ENCODE data around the gene CTSC.

Gene CTSC

DNA sequence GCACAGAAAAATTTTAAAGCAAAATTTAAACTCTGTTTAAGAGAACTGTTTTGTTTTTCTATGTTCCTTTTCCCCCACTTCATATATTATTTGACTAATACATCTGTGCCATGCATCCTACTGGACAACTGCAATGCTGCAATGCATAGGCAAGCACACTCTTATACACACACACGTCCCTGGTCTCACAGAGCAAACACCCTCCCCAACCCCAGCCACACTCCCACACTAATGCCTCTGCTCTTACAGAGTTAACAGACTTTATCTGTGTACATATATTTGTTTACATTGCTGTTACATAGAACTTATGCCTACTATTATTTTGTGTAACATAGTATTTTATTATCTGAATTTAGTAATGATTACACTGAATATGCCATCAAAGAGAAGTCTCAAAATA lies 25.5 kb upstream of the CTSC start:
- Histone ChIP-seq H3K27me3 (ENCODE audit: control insufficient read depth, insufficient read depth, low read length) (no peaks in the 10 kb centered on the region), H3K9ac (ENCODE audit: low read length) (no peak overlapping the region), H3K4me1 (ENCODE audit: control insufficient read depth, insufficient read depth, low read length) (no peaks in the 10 kb centered on the region), H3K36me3 (ENCODE audit: control insufficient read depth, insufficient read depth, low read length) (no peaks in the 10 kb centered on the region), H3K4me3 (ENCODE audit: low read length) (no peak overlapping the region), H3K9me3 (ENCODE audit: control insufficient read depth, low read length) (no peaks in the 10 kb centered on the region)

DNA sequence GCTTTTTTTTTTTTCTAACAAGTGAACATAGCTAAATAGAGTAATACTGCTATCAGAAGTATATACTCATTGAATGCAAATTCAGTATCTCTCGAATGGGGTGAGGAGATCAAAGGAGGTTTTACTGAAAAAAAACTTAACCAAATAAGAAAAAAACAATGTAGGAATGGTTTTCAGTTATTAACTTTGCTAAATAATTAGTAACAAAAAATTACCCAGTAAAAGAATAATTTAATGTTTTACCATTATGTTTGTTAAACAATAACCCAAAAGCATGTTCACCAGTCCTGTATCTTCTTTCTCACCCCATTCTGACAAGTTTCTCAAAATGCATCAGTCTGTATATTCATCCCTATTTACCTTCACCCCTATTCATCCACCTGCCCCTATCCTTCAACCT lies 22.6 kb upstream of the CTSC start:
- Histone ChIP-seq H3K27me3 (ENCODE audit: control insufficient read depth, insufficient read depth, low read length) (no peaks in the 10 kb centered on the region), H3K4me1 (ENCODE audit: control insufficient read depth, insufficient read depth, low read length) (no peaks in the 10 kb centered on the region), H3K9me3 (ENCODE audit: control insufficient read depth, low read length) (no peaks in the 10 kb centered on the region), H3K9ac (ENCODE audit: low read length) (no peak overlapping the region), H3K4me3 (ENCODE audit: low read length) (no peak overlapping the region), H3K36me3 (ENCODE audit: control insufficient read depth, insufficient read depth, low read length) (no peaks in the 10 kb centered on the region)

DNA sequence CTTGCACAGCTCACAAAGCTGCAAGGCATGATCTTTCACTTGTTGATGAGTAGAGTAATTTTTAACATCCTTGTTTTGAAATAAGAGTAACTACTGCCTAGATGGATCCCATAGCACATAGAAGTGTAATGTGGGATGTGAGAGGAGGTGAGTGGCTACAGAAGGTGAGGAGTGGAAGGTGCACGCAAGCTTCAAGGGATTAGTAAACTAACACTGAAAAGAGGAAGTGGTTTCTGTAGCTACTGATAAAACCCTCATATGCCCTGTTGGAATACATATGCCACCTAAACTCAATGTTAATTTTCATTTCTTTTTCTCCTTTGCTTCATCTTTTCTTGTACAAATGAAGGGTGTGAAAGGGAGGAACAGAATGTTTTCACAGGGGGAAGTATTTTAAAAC lies 22.0 kb upstream of the CTSC start:
- Histone ChIP-seq H3K9ac (ENCODE audit: low read length) (no peak overlapping the region), H3K4me1 (ENCODE audit: control insufficient read depth, insufficient read depth, low read length) (no peaks in the 10 kb centered on the region), H3K9me3 (ENCODE audit: control insufficient read depth, low read length) (no peaks in the 10 kb centered on the region), H3K36me3 (ENCODE audit: control insufficient read depth, insufficient read depth, low read length) (no peaks in the 10 kb centered on the region), H3K27me3 (ENCODE audit: control insufficient read depth, insufficient read depth, low read length) (no peaks in the 10 kb centered on the region), H3K4me3 (ENCODE audit: low read length) (no peak overlapping the region)

DNA sequence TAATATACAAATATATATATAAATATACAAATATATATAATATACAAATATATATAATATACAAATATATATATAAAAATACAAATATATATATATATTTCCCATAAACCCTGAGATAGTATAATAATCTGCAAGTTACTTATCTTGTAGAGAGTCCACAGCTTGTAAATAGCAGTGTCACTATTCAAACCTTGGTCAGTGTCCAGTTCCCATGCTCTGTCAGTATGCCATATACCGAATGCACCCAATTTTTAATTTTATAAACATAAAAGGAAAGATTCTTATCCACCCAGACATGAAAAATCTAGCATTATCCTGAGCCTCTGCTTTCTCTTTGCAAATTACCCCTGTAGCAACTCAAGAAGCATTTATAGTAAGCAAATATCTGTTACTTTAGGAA lies 21.6 kb upstream of the CTSC start:
- Histone ChIP-seq H3K9me3 (ENCODE audit: control insufficient read depth, low read length) (no peaks in the 10 kb centered on the region), H3K9ac (ENCODE audit: low read length) (no peak overlapping the region), H3K36me3 (ENCODE audit: control insufficient read depth, insufficient read depth, low read length) (no peaks in the 10 kb centered on the region), H3K27me3 (ENCODE audit: control insufficient read depth, insufficient read depth, low read length) (no peaks in the 10 kb centered on the region), H3K4me3 (ENCODE audit: low read length) (no peak overlapping the region), H3K4me1 (ENCODE audit: control insufficient read depth, insufficient read depth, low read length) (no peaks in the 10 kb centered on the region)

DNA sequence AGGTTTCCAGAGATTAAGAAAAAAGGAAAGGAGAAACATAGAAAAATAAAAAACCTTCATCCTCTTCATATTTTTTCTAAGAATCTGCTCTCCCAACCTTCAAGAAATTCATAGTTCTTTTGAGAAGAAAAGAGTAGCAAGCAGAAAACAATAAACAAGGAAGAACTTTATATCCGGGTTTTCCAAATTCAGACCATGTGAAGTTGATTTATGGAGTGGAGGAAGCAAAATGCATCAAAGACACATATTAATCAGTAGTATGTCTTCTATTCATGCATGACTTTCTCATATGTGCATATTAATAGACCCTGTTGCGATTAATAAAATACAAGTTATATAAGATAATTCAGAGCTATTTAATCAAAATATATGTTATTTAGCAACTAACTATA lies 20.5 kb upstream of the CTSC start:
- H3K9ac ChIP-seq (ENCODE audit: low read length) = no peak overlapping the region
- no peak overlapping the region for H3K4me3 ChIP-seq (ENCODE audit: low read length)
- no peaks in the 10 kb centered on the region for H3K27me3 ChIP-seq (ENCODE audit: control insufficient read depth, insufficient read depth, low read length)
- no peaks in the 10 kb centered on the region for H3K9me3 ChIP-seq (ENCODE audit: control insufficient read depth, low read length)
- H3K36me3 ChIP-seq (ENCODE audit: control insufficient read depth, insufficient read depth, low read length) = no peaks in the 10 kb centered on the region
- no peaks in the 10 kb centered on the region for H3K4me1 ChIP-seq (ENCODE audit: control insufficient read depth, insufficient read depth, low read length)

DNA sequence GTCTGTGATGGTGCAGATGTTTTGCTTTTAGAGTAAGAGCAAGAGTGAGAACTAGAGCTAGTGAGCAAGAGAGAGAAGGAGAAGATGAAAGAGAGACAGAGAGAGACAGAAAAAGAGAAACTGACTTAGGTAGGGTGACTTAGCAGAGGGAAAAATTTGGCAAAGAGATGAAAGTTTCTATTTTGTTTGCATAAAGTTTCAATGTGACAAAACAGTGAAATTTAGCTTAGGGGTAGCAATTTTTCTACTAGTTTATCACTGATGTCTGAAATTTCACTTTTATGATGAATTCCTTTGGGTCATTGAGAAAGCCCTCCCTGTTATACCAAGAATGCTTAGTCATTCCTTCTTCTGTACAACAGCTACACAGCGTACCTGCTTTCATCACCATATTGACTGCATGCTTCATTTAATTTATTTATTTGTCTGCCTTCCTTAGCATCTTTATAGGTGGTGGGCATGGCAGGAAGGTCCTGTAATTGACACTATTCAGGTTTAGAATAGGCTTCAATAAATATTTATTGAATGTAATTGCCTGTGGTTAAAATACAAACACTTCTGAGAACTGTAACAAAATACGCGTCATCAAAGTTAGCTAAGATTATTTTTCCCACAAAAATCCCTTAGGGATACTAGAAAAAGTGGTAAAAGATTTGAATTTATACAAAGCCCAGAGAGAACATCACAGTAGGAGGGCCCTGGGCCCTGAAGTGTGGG lies 19.9 kb upstream of the CTSC start:
- H3K9ac ChIP-seq (ENCODE audit: low read length) = no peak overlapping the region
- no peak overlapping the region for H3K4me3 ChIP-seq (ENCODE audit: low read length)
- H3K36me3 ChIP-seq (ENCODE audit: control insufficient read depth, insufficient read depth, low read length) = no peaks in the 10 kb centered on the region
- no peaks in the 10 kb centered on the region for H3K9me3 ChIP-seq (ENCODE audit: control insufficient read depth, low read length)
- no peaks in the 10 kb centered on the region for H3K27me3 ChIP-seq (ENCODE audit: control insufficient read depth, insufficient read depth, low read length)
- no peaks in the 10 kb centered on the region for H3K4me1 ChIP-seq (ENCODE audit: control insufficient read depth, insufficient read depth, low read length)

DNA sequence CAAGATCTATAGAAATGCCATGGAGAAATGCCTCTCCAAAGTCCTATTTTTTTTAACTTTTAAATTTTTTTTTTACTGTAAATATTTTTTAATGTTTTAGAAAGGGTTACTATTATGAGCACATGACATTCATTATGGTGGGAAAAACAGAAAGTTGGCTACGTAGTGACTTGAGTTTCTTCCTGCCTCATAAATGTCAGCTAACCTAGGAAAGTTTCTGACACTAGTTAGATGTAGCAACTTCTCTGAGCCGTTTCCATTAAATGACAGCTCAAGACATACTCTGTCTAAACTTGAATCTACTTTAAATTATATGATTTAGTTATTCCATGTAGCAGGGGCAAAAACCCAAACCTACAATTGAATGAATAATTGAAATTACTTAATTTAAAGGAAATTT lies 18.4 kb upstream of the CTSC start:
- Histone ChIP-seq H3K9me3 (ENCODE audit: control insufficient read depth, low read length) (no peaks in the 10 kb centered on the region), H3K27me3 (ENCODE audit: control insufficient read depth, insufficient read depth, low read length) (no peaks in the 10 kb centered on the region), H3K9ac (ENCODE audit: low read length) (no peak overlapping the region), H3K4me3 (ENCODE audit: low read length) (no peak overlapping the region), H3K4me1 (ENCODE audit: control insufficient read depth, insufficient read depth, low read length) (no peaks in the 10 kb centered on the region), H3K36me3 (ENCODE audit: control insufficient read depth, insufficient read depth, low read length) (no peaks in the 10 kb centered on the region)

DNA sequence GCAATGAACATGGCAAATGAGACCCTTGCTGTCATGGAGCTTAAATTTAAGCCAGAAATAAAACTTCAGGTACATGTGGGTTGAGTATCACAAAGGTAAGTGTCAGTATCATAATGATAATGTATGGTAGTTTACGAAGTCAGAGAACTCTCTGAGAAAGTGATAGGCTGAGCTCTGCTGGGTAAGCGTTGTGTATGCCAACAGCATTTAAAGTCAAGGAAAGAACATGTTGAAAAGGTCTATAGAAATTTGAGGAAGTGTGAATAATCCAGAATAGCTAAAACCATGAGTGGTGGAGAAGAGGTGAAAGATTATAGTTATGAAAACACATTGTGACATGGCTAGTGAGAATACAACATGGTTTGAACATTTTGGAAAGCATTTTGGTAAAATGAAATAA lies 17.4 kb upstream of the CTSC start:
- Histone ChIP-seq H3K9me3 (ENCODE audit: control insufficient read depth, low read length) (no peaks in the 10 kb centered on the region), H3K4me3 (ENCODE audit: low read length) (no peak overlapping the region), H3K36me3 (ENCODE audit: control insufficient read depth, insufficient read depth, low read length) (no peaks in the 10 kb centered on the region), H3K4me1 (ENCODE audit: control insufficient read depth, insufficient read depth, low read length) (no peaks in the 10 kb centered on the region), H3K9ac (ENCODE audit: low read length) (no peak overlapping the region), H3K27me3 (ENCODE audit: control insufficient read depth, insufficient read depth, low read length) (no peaks in the 10 kb centered on the region)

DNA sequence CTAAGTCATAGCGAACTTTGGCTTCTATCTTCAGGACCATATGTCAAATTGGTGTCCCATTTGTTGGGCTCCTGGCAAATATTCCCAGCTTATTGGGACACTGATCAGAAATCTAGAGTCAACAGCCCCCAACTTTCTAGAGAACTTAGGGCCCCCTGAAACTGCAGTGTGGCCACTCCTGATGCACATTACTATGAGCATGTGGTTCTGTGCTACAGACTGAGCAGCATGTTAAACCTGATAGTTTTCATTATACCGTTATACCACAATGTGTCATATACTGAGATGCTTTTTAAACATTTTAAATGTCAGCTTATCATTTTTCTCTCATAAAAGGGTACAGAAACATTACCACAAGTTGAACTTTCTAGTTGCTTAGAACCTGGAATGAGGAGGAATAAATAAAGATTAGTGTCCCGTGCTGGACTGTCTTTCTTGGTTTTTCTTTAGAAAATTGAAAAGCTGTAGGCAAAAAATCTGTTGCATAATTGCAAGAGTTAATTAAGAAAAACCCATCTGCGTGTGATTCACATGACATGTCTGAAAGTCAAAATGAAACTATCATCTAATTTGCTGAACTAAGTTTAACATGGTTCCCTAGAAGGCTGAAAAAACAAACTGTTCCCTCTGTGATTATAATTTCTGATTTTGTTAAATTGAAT lies 16.4 kb upstream of the CTSC start:
- Histone ChIP-seq H3K9me3 (ENCODE audit: control insufficient read depth, low read length) (no peaks in the 10 kb centered on the region), H3K36me3 (ENCODE audit: control insufficient read depth, insufficient read depth, low read length) (no peaks in the 10 kb centered on the region), H3K4me1 (ENCODE audit: control insufficient read depth, insufficient read depth, low read length) (no peaks in the 10 kb centered on the region), H3K27me3 (ENCODE audit: control insufficient read depth, insufficient read depth, low read length) (no peaks in the 10 kb centered on the region), H3K4me3 (ENCODE audit: low read length) (no peak overlapping the region), H3K9ac (ENCODE audit: low read length) (no peak overlapping the region)

DNA sequence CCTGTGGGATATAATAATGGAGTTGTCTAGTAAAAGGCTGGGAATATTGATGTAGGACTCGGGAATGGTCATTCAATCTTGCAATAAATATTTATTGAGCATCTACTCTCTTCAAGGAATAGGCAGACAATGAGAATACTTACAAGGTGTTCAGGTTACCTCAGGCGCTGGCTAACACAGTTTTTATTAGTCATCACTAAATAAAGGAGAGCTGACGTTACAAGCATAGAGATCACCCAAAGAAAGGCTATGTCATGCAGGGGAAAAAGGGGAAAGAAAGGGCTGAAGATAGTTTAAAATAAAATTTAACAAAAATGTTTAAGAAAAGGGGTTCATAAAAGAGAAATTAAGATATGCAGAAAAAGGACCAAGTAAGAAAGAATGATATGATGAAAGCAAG lies 15.8 kb upstream of the CTSC start:
- H3K27me3 ChIP-seq (ENCODE audit: control insufficient read depth, insufficient read depth, low read length) = no peaks in the 10 kb centered on the region

DNA sequence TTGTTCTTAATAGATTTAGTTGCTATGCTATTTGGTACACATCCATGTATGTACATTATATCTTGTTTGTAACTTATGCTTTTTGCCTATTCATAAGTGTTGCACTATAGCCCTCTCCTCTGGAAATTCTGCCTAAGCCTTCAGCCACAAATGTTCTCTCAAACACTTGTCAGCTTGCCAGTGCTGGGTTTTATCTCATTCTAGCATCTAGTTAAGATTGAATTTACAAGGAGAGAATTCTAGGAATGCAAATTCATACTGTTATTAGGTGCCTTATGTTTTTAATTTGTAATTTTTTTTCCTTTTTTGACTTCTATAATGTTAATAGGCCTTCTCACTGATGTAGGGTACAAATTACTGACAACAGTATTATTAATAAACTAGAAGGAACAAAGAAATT lies 14.6 kb upstream of the CTSC start:
- no peak overlapping the region for H3K9ac ChIP-seq (ENCODE audit: low read length)
- H3K4me3 ChIP-seq (ENCODE audit: low read length) = no peak overlapping the region
- H3K9me3 ChIP-seq (ENCODE audit: control insufficient read depth, low read length) = no peaks in the 10 kb centered on the region
- no peaks in the 10 kb centered on the region for H3K4me1 ChIP-seq (ENCODE audit: control insufficient read depth, insufficient read depth, low read length)
- no peaks in the 10 kb centered on the region for H3K27me3 ChIP-seq (ENCODE audit: control insufficient read depth, insufficient read depth, low read length)
- no peaks in the 10 kb centered on the region for H3K36me3 ChIP-seq (ENCODE audit: control insufficient read depth, insufficient read depth, low read length)

More for the DNA sequence above, 15.8 kb upstream of the CTSC start:
- H3K4me3 ChIP-seq (ENCODE audit: low read length) = no peak overlapping the region
- H3K4me1 ChIP-seq (ENCODE audit: control insufficient read depth, insufficient read depth, low read length) = no peaks in the 10 kb centered on the region
- no peaks in the 10 kb centered on the region for H3K36me3 ChIP-seq (ENCODE audit: control insufficient read depth, insufficient read depth, low read length)
- H3K9me3 ChIP-seq (ENCODE audit: control insufficient read depth, low read length) = no peaks in the 10 kb centered on the region
- H3K9ac ChIP-seq (ENCODE audit: low read length) = no peak overlapping the region

DNA sequence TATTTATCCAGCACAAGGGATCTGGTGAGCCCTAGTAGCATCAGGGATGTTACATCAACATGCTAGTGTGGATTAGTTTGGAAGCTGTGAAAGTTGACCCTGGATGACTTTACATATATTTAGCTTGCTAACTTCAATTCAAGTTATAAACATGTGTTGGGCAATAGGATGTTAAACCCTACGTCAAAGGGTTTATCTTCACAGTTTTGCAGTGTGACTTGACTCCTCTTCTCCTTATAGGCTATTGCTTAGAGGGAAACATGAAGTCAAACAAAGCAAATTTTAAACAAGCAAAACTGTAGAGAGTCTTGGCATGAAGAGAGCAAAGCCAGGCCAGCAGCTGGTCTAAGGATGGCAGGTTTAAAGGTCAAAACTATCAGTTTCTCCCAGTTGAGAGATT lies 11.3 kb upstream of the CTSC start:
- Histone ChIP-seq H3K4me3 (ENCODE audit: low read length) (no peak overlapping the region), H3K4me1 (ENCODE audit: control insufficient read depth, insufficient read depth, low read length) (no peaks in the 10 kb centered on the region), H3K36me3 (ENCODE audit: control insufficient read depth, insufficient read depth, low read length) (no peaks in the 10 kb centered on the region), H3K9me3 (ENCODE audit: control insufficient read depth, low read length) (no peaks in the 10 kb centered on the region), H3K9ac (ENCODE audit: low read length) (no peak overlapping the region), H3K27me3 (ENCODE audit: control insufficient read depth, insufficient read depth, low read length) (no peaks in the 10 kb centered on the region)

Data from mucosa of stomach (tissue), 1 donor.